ENCODE data around the gene HEATR3.

DNA sequence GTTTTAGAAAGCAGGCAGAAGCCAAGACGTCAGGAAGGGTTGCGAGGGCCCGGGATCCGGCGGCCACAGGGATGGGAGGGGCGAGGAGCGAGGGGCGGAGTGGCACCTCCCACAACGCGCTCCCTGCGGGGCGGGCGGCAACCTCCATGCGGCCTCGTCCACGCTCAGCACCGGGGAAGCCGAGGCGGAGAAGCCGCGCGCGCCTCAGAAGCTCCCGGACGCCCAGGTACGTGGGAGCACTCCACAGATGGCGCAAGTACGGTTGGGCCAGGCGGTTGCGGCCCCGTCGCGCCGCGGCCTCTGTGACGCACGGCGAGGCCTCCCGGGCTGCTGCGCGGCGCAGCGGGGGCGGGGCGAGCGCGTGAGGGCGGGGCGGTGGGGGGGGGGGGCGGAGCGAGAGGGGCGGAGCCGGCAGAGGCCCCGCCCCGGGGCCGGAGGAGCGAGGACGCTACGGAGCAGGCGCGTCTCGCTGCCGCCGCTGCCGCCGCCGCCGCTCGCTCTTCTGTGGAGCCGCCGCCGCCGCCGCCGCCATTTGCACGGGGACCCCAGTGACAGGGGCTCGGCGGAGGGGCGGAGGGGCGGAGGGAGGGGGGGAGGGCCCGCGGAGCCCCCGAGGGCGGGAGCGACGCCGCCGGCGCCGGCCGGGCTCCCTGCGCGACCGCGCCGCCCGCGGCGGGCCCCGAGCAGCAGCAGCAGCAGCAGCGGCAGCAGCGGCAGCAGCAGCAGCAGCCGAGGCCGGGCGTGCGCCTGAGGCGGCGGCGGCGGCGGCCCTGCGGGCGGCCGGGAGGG, 87.2 kb downstream of the HEATR3 start, which contains the start of gene TENT4B:
- TF ChIP-seq POLR2AphosphoS5 (IDR thresholded peaks at IDR 0.05) (peak; percentile 58), POLR2A (IDR thresholded peaks at IDR 0.05) (peak; percentile 75)
- TF ChIP-seq, protein P1, sequence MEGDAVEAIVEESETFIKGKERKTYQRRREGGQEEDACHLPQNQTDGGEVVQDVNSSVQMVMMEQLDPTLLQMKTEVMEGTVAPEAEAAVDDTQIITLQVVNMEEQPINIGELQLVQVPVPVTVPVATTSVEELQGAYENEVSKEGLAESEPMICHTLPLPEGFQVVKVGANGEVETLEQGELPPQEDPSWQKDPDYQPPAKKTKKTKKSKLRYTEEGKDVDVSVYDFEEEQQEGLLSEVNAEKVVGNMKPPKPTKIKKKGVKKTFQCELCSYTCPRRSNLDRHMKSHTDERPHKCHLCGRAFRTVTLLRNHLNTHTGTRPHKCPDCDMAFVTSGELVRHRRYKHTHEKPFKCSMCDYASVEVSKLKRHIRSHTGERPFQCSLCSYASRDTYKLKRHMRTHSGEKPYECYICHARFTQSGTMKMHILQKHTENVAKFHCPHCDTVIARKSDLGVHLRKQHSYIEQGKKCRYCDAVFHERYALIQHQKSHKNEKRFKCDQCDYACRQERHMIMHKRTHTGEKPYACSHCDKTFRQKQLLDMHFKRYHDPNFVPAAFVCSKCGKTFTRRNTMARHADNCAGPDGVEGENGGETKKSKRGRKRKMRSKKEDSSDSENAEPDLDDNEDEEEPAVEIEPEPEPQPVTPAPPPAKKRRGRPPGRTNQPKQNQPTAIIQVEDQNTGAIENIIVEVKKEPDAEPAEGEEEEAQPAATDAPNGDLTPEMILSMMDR (IDR thresholded peaks at IDR 0.05): peak in 1 of 4 experiments; percentile 4

All from prostate gland (tissue), 2 donors.